DND-41 (cell line): ENCODE data around the gene TENT4B.

ENCODE experiments used
- CTCF ChIP-seq: IDR thresholded peaks from 2 replicates; pipeline ENCODE4 v1.5.1; 2012; ENCODE audit warnings: borderline replicate concordance, low read length, moderate library complexity, mild to moderate bottlenecking; ENCODE audit not compliant: poor library complexity, severe bottlenecking; ENCODE audit errors: extremely low read depth
- EZH2 ChIP-seq: IDR thresholded peaks from 3 replicates; pipeline ENCODE4 v1.6.1; 2012; ENCODE audit warnings: borderline replicate concordance, low read depth, mild to moderate bottlenecking, moderate library complexity, low read length, inconsistent platforms; ENCODE audit not compliant: severe bottlenecking

GRCh38 chr16:50121278-50121677 is 31.8 kb upstream of the TENT4B start:
- TF ChIP-seq CTCF: no peak
- TF ChIP-seq EZH2: no peak
